Keratinocyte (primary cell): Measurements from ENCODE around the gene BTRC.

ENCODE experiments used
- EZH2 ChIP-seq: IDR thresholded peaks from one replicate; pipeline ENCODE4 v1.6.1; 2012; ENCODE audit warnings: inconsistent platforms, mild to moderate bottlenecking, low read length, moderate library complexity
- TF ChIP-seq, protein P1 (sequence below), 3 experiments: IDR thresholded peaks in 1 of 3; conservative IDR thresholded peaks in 1 of 3; optimal IDR thresholded peaks in 1 of 3; 2 replicates in 2 of 3; 3 replicates in 1 of 3; pipeline versions ENCODE3 to v1.5.1; 2011; ENCODE audit warnings: low read length in 3 of 3, mild to moderate bottlenecking in 3 of 3, moderate library complexity in 2 of 3, control low read depth in 1 of 3, inconsistent platforms in 1 of 3; ENCODE audit not compliant: insufficient read depth in 2 of 3; ENCODE audit errors: extremely low read depth in 1 of 3

DNA sequence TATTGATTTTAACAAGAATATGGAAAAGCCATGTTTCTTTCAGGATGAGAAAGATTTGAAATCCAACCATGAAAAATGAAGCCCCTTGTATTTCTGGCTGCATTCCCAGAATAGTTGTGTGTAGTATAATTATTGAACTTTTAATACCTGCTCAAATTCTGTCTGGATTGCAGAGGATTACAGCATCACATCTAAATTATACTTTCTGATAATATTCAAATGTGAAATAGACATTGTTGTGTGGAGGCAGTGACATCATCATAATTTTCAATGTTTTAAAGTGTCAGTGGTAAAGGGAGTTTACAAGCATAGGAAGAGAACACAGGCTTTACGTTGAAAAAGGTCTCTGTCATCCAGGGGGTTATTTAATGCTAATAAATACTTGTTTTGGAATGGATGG is 140.7 kb downstream of the BTRC start:
- TF ChIP-seq, protein P1, sequence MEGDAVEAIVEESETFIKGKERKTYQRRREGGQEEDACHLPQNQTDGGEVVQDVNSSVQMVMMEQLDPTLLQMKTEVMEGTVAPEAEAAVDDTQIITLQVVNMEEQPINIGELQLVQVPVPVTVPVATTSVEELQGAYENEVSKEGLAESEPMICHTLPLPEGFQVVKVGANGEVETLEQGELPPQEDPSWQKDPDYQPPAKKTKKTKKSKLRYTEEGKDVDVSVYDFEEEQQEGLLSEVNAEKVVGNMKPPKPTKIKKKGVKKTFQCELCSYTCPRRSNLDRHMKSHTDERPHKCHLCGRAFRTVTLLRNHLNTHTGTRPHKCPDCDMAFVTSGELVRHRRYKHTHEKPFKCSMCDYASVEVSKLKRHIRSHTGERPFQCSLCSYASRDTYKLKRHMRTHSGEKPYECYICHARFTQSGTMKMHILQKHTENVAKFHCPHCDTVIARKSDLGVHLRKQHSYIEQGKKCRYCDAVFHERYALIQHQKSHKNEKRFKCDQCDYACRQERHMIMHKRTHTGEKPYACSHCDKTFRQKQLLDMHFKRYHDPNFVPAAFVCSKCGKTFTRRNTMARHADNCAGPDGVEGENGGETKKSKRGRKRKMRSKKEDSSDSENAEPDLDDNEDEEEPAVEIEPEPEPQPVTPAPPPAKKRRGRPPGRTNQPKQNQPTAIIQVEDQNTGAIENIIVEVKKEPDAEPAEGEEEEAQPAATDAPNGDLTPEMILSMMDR (optimal IDR thresholded peaks at IDR 0.05 in 1 of 3, IDR thresholded peaks at IDR 0.05 in 1 of 3, conservative IDR thresholded peaks at IDR 0.05 in 1 of 3; ENCODE audit: extremely low read depth in 1 of 3, insufficient read depth in 2 of 3, low read length in 3 of 3), result no peak
- no peak for TF ChIP-seq EZH2
